ENCODE measurements around the gene MARCHF11. TPM values are rescaled to one million over a fixed set of nuclear protein-coding genes. Genes with fewer than 3 reads are reported as not detected.

MARCHF11 gene
- total and polyA plus RNA-seq, 2 of the 8 experiments (the other 6 are each of a cell fraction or from before 2014, with no cell fraction given), result 0.27 to 0.82 TPM

- TF ChIP-seq, protein P1, sequence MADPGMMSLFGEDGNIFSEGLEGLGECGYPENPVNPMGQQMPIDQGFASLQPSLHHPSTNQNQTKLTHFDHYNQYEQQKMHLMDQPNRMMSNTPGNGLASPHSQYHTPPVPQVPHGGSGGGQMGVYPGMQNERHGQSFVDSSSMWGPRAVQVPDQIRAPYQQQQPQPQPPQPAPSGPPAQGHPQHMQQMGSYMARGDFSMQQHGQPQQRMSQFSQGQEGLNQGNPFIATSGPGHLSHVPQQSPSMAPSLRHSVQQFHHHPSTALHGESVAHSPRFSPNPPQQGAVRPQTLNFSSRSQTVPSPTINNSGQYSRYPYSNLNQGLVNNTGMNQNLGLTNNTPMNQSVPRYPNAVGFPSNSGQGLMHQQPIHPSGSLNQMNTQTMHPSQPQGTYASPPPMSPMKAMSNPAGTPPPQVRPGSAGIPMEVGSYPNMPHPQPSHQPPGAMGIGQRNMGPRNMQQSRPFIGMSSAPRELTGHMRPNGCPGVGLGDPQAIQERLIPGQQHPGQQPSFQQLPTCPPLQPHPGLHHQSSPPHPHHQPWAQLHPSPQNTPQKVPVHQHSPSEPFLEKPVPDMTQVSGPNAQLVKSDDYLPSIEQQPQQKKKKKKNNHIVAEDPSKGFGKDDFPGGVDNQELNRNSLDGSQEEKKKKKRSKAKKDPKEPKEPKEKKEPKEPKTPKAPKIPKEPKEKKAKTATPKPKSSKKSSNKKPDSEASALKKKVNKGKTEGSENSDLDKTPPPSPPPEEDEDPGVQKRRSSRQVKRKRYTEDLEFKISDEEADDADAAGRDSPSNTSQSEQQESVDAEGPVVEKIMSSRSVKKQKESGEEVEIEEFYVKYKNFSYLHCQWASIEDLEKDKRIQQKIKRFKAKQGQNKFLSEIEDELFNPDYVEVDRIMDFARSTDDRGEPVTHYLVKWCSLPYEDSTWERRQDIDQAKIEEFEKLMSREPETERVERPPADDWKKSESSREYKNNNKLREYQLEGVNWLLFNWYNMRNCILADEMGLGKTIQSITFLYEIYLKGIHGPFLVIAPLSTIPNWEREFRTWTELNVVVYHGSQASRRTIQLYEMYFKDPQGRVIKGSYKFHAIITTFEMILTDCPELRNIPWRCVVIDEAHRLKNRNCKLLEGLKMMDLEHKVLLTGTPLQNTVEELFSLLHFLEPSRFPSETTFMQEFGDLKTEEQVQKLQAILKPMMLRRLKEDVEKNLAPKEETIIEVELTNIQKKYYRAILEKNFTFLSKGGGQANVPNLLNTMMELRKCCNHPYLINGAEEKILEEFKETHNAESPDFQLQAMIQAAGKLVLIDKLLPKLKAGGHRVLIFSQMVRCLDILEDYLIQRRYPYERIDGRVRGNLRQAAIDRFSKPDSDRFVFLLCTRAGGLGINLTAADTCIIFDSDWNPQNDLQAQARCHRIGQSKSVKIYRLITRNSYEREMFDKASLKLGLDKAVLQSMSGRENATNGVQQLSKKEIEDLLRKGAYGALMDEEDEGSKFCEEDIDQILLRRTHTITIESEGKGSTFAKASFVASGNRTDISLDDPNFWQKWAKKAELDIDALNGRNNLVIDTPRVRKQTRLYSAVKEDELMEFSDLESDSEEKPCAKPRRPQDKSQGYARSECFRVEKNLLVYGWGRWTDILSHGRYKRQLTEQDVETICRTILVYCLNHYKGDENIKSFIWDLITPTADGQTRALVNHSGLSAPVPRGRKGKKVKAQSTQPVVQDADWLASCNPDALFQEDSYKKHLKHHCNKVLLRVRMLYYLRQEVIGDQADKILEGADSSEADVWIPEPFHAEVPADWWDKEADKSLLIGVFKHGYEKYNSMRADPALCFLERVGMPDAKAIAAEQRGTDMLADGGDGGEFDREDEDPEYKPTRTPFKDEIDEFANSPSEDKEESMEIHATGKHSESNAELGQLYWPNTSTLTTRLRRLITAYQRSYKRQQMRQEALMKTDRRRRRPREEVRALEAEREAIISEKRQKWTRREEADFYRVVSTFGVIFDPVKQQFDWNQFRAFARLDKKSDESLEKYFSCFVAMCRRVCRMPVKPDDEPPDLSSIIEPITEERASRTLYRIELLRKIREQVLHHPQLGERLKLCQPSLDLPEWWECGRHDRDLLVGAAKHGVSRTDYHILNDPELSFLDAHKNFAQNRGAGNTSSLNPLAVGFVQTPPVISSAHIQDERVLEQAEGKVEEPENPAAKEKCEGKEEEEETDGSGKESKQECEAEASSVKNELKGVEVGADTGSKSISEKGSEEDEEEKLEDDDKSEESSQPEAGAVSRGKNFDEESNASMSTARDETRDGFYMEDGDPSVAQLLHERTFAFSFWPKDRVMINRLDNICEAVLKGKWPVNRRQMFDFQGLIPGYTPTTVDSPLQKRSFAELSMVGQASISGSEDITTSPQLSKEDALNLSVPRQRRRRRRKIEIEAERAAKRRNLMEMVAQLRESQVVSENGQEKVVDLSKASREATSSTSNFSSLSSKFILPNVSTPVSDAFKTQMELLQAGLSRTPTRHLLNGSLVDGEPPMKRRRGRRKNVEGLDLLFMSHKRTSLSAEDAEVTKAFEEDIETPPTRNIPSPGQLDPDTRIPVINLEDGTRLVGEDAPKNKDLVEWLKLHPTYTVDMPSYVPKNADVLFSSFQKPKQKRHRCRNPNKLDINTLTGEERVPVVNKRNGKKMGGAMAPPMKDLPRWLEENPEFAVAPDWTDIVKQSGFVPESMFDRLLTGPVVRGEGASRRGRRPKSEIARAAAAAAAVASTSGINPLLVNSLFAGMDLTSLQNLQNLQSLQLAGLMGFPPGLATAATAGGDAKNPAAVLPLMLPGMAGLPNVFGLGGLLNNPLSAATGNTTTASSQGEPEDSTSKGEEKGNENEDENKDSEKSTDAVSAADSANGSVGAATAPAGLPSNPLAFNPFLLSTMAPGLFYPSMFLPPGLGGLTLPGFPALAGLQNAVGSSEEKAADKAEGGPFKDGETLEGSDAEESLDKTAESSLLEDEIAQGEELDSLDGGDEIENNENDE (IDR thresholded peaks at IDR 0.05; ENCODE audit: insufficient replicate concordance, low read length), result no peak
- TF ChIP-seq SP1 (IDR thresholded peaks at IDR 0.05; ENCODE audit: low read depth, low read length) (no peak), RXRA (IDR thresholded peaks at IDR 0.05; ENCODE audit: insufficient read depth, low read depth, low read length) (no peak), SP4 (IDR thresholded peaks at IDR 0.05; ENCODE audit: low read length) (no peak), USF2 (IDR thresholded peaks at IDR 0.05; ENCODE audit: low read length) (no peak), HDAC6 (IDR thresholded peaks at IDR 0.05; ENCODE audit: low read depth, low read length) (no peak), TCF12 (IDR thresholded peaks at IDR 0.05; ENCODE audit: low read depth, low read length) (no peak), ASH2L (IDR thresholded peaks at IDR 0.05; ENCODE audit: low read length) (no peak), RNF2 (IDR thresholded peaks at IDR 0.05; ENCODE audit: borderline replicate concordance, low read depth, low read length, missing control alignments, poor library complexity, severe bottlenecking) (no peak), HDAC2 (IDR thresholded peaks at IDR 0.05; ENCODE audit: borderline replicate concordance in 1 of 2, low read depth in 2 of 2, low read length in 2 of 2) (no peak), FOSL1 (IDR thresholded peaks at IDR 0.05; ENCODE audit: insufficient read depth, low read depth, low read length) (no peak)
Measured at GRCh38 chr5:16135506-16135905, 44.1 kb downstream of the MARCHF11 start (continued).

Measured in H1 (cell line).